WTC11 (cell line): ENCODE data around the gene PLA2G1B. TPM values are rescaled to one million over a fixed set of nuclear protein-coding genes. Genes with fewer than 3 reads are reported as not detected.

ENCODE experiments used
- ATAC-seq: fragments of 200-7000 bp; cut with Tn5 transposase; 2 replicates; pipeline ENCODE4 v1.10.0; 2021; ENCODE audit warnings: mild to moderate bottlenecking, moderate library complexity
- CTCF ChIA-PET: fragments of 300-600 bp; sonication (Branson Sonifier 250); formaldehyde crosslinking; loops from one replicate; lab custom pipeline; 2021; ENCODE audit warnings: antibody characterized with exemption; lab: Charles Lee
- POLR2A ChIA-PET: fragments of 350-600 bp; sonication (Branson Sonifier 250); formaldehyde crosslinking; loops from one replicate; lab custom pipeline; 2021; ENCODE audit warnings: antibody characterized with exemption; lab: Charles Lee
- DNase-seq: peaks from one replicate; pipeline ENCODE4 v3.0.0; 2021; ENCODE audit warnings: low spot score
- H3K27ac Mint-ChIP-seq: 2 replicates; pipeline ENCODE4 v1.8.0; 2021; ENCODE audit warnings: mixed read lengths
- H3K27me3 Mint-ChIP-seq: 2 replicates; pipeline ENCODE4 v1.8.0; 2021; ENCODE audit warnings: low read depth, mild to moderate bottlenecking, moderate library complexity, mixed read lengths
- H3K36me3 Mint-ChIP-seq: 2 replicates; pipeline ENCODE4 v1.8.0; 2021; ENCODE audit warnings: mixed read lengths
- H3K4me1 Mint-ChIP-seq: 2 replicates; pipeline ENCODE4 v1.8.0; 2022; ENCODE audit warnings: mixed read lengths
- H3K4me3 Mint-ChIP-seq: 2 replicates; pipeline ENCODE4 v1.8.0; 2021; ENCODE audit warnings: mild to moderate bottlenecking, moderate library complexity, mixed read lengths
- H3K9me3 Mint-ChIP-seq: 2 replicates; pipeline ENCODE4 v1.8.0; 2021; ENCODE audit warnings: mixed read lengths
- CTCF ChIP-seq: fragments of 200-600 bp; IDR thresholded peaks from 2 replicates; pipeline ENCODE4 v1.8.0; 2022; ENCODE audit warnings: antibody characterized with exemption
- E2F4 ChIP-seq: sonication (generic); formaldehyde crosslinking; IDR thresholded peaks from 2 replicates; pipeline ENCODE4 v1.8.1; 2022; ENCODE audit warnings: low read depth, mild to moderate bottlenecking, moderate library complexity, missing genetic modification reagents, borderline replicate concordance
- HMGXB4 ChIP-seq: sonication (generic); formaldehyde crosslinking; IDR thresholded peaks from 2 replicates; pipeline ENCODE4 v1.8.1; 2023; ENCODE audit warnings: mild to moderate bottlenecking, moderate library complexity, missing genetic modification reagents
- JAZF1 ChIP-seq: fragments of 250-450 bp; sonication (Bioruptor Pico); IDR thresholded peaks from 2 replicates; pipeline ENCODE4 v1.9.0; 2021; ENCODE audit warnings: moderate library complexity, mild to moderate bottlenecking, inconsistent platforms
- KAT7 ChIP-seq: sonication (generic); formaldehyde crosslinking; IDR thresholded peaks from 2 replicates; pipeline ENCODE4 v1.8.1; 2023; ENCODE audit warnings: missing genetic modification reagents, mild to moderate bottlenecking, borderline replicate concordance
- NFE2L1 ChIP-seq: sonication (generic); formaldehyde crosslinking; IDR thresholded peaks from 2 replicates; pipeline ENCODE4 v1.8.1; 2023; ENCODE audit warnings: missing genetic modification reagents
- SMAD4 ChIP-seq: sonication (generic); formaldehyde crosslinking; IDR thresholded peaks from 2 replicates; pipeline ENCODE4 v1.8.0; 2022; ENCODE audit warnings: mild to moderate bottlenecking, missing genetic modification reagents
- TP53 ChIP-seq: sonication (generic); formaldehyde crosslinking; IDR thresholded peaks from 2 replicates; pipeline ENCODE4 v1.8.1; 2023; ENCODE audit warnings: mild to moderate bottlenecking, missing genetic modification reagents
- ZNF232 ChIP-seq: sonication (generic); formaldehyde crosslinking; IDR thresholded peaks from 2 replicates; pipeline ENCODE4 v1.8.0; 2022; ENCODE audit warnings: mild to moderate bottlenecking, missing genetic modification reagents
- ZNF416 ChIP-seq: fragments of 250-450 bp; sonication (Bioruptor Pico); IDR thresholded peaks from 2 replicates; pipeline ENCODE4 v1.9.0; 2021; ENCODE audit warnings: mild to moderate bottlenecking, inconsistent platforms
- total RNA-seq: library from RNA; stranded (reverse); gene quantifications from 3 replicates; pipeline ENCODE4 v1.2.3, GENCODE V29; 2021
- TF ChIP-seq, protein P1 (sequence below): sonication (generic); formaldehyde crosslinking; IDR thresholded peaks from 2 replicates; pipeline ENCODE4 v1.8.0; 2022; ENCODE audit warnings: mild to moderate bottlenecking, missing genetic modification reagents
- TF ChIP-seq, protein P2 (sequence below): sonication (generic); formaldehyde crosslinking; IDR thresholded peaks from 2 replicates; pipeline ENCODE4 v1.8.0; 2023; ENCODE audit warnings: missing genetic modification reagents, mild to moderate bottlenecking, borderline replicate concordance
- TF ChIP-seq, protein P3 (sequence below): sonication (generic); formaldehyde crosslinking; IDR thresholded peaks from 2 replicates; pipeline ENCODE4 v1.8.1; 2022; ENCODE audit warnings: mild to moderate bottlenecking, moderate library complexity, missing genetic modification reagents

PLA2G1B gene
- total RNA-seq, 1 experiment from 2014 or later = 1.8 TPM

DNA sequence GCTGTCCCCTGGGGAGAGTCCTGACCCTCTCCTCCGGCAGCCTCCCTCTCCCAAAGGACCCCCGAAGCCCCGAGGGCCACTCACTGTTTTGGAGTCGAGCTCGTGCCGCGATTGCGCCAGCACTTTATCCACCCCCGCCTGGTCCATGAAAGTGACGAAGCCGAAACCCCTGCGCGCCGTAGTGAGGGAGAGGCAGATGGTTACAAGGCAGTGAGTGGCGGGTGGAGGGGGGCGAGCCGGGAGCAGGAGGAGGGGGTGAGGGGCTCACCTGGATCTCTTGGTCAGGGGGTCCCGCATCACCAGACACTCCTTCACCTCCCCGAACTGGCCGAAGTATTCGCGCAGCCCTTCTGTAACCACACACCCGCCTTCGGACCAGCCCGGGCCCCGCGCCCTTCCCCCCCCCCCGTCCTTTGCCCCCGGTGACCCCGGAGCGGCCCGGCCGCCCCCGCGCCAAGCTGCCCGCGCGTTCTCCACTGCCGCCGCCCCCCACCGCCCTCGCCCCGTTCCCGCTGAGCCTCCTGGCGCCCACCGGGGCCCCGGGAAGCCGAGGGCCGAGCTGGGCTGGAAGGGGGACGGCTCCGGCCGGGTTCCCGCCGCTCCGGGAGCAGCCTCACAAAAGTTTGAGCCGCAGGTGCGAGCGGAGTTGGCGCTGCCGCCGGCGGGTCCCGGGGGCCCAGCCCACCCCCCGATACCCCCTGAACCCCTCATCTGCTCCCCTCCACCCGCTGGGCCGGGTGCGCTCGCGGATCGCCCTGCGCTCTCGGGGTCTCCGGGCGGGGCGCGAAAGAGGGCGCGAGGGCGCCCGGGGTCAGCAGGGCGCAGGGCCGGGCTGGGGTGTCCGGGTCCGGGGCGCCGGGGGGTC, 40.6 kb upstream of the PLA2G1B start (continued):
- TF ChIP-seq ZNF416 (CRISPR knock-in tag) (no peak), HMGXB4 (CRISPR knock-in tag) (no peak), TP53 (CRISPR knock-in tag) (no peak), JAZF1 (CRISPR knock-in tag) (no peak), KAT7 (CRISPR knock-in tag) (no peak)
- TF ChIP-seq, protein P1, sequence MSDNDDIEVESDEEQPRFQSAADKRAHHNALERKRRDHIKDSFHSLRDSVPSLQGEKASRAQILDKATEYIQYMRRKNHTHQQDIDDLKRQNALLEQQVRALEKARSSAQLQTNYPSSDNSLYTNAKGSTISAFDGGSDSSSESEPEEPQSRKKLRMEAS (CRISPR knock-in tag) = 0 out of 2 replicates have a peak, but pooled peaks have one; percentile 41

DNA sequence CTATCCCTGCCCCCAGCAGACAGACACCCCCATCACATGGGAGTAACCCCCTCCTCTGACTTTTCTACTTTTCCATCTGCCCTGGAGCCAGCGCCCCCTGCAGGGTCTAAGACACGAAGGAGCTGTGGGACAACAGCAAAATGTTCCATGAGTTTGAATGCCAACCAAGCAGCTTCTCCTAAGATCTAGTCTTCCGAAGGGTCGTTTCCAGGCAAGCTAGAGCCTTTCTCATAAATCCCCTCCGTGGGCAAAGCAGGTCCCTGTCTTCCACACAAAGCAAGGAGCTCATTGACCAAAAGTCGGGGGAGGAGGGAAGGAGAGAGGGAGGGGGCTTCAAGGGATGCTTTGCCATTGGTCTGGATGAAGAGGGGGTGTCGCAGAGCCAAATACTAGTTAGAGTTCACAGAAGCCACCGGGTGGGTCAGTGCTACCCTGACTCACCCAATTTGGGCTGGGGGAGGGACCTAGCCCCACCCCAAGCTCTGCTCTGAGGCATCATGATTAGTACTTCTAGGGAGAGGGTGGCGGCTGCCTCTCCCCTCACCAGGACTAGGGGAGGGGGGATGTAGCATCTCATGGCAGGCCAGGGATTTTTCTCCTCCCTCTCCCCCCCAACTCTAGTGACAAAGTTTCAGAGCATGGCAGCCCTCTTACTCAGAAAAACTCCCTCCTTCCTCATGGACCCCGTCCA, 39.8 kb upstream of the PLA2G1B start:
- Mint-ChIP-seq H3K27me3 (peaks cover 29% of the 10 kb centered on the region), H3K9me3 (no peaks in the 10 kb centered on the region), H3K36me3 (peaks cover 12% of the 10 kb centered on the region), H3K27ac (peak overlapping the region; percentile 93), H3K4me1 (peaks cover 69% of the 10 kb centered on the region), H3K4me3 (peak overlapping the region; percentile 83)
- ChIA-PET CTCF (interaction anchor here (0.6 to 3.4 kb wide), 48 partner anchors 8 to 605 kb away, joined by 3 to 74 read pairs (median 5); partner anchors contain the start of genes COX6A1, DYNLL1, GATC and POP5), POLR2A (interaction anchor here (0.6 to 2.1 kb wide), 9 partner anchors 9 to 510 kb away, joined by 3 to 15 read pairs (median 5); partner anchors contain the start of gene RPLP0)
- DNase-seq = peak; percentile 65
- ATAC-seq = peak; percentile 7
- TF ChIP-seq ZNF232 = no peak
- TF ChIP-seq E2F4 (CRISPR knock-in tag) = no peak
- TF ChIP-seq, protein P2, sequence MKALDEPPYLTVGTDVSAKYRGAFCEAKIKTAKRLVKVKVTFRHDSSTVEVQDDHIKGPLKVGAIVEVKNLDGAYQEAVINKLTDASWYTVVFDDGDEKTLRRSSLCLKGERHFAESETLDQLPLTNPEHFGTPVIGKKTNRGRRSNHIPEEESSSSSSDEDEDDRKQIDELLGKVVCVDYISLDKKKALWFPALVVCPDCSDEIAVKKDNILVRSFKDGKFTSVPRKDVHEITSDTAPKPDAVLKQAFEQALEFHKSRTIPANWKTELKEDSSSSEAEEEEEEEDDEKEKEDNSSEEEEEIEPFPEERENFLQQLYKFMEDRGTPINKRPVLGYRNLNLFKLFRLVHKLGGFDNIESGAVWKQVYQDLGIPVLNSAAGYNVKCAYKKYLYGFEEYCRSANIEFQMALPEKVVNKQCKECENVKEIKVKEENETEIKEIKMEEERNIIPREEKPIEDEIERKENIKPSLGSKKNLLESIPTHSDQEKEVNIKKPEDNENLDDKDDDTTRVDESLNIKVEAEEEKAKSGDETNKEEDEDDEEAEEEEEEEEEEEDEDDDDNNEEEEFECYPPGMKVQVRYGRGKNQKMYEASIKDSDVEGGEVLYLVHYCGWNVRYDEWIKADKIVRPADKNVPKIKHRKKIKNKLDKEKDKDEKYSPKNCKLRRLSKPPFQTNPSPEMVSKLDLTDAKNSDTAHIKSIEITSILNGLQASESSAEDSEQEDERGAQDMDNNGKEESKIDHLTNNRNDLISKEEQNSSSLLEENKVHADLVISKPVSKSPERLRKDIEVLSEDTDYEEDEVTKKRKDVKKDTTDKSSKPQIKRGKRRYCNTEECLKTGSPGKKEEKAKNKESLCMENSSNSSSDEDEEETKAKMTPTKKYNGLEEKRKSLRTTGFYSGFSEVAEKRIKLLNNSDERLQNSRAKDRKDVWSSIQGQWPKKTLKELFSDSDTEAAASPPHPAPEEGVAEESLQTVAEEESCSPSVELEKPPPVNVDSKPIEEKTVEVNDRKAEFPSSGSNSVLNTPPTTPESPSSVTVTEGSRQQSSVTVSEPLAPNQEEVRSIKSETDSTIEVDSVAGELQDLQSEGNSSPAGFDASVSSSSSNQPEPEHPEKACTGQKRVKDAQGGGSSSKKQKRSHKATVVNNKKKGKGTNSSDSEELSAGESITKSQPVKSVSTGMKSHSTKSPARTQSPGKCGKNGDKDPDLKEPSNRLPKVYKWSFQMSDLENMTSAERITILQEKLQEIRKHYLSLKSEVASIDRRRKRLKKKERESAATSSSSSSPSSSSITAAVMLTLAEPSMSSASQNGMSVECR (CRISPR knock-in tag) = no peak
- TF ChIP-seq, protein P3, sequence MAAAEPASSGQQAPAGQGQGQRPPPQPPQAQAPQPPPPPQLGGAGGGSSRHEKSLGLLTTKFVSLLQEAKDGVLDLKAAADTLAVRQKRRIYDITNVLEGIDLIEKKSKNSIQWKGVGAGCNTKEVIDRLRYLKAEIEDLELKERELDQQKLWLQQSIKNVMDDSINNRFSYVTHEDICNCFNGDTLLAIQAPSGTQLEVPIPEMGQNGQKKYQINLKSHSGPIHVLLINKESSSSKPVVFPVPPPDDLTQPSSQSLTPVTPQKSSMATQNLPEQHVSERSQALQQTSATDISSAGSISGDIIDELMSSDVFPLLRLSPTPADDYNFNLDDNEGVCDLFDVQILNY (CRISPR knock-in tag) = no peak
- TF ChIP-seq NFE2L1 = 0 out of 2 replicates have a peak, but pooled peaks have one; percentile 20
- peak; percentile 27; the same call in 1 of the 2 replicates for TF ChIP-seq SMAD4 (CRISPR knock-in tag)
- TF ChIP-seq CTCF = peak; percentile 55
